Measurements from ENCODE around the gene PDE9A. TPM values are rescaled to one million over a fixed set of nuclear protein-coding genes. Genes with fewer than 3 reads are reported as not detected.

PDE9A gene
- total RNA-seq, 1 experiment from 2014 or later = 31.9 TPM

DNA sequence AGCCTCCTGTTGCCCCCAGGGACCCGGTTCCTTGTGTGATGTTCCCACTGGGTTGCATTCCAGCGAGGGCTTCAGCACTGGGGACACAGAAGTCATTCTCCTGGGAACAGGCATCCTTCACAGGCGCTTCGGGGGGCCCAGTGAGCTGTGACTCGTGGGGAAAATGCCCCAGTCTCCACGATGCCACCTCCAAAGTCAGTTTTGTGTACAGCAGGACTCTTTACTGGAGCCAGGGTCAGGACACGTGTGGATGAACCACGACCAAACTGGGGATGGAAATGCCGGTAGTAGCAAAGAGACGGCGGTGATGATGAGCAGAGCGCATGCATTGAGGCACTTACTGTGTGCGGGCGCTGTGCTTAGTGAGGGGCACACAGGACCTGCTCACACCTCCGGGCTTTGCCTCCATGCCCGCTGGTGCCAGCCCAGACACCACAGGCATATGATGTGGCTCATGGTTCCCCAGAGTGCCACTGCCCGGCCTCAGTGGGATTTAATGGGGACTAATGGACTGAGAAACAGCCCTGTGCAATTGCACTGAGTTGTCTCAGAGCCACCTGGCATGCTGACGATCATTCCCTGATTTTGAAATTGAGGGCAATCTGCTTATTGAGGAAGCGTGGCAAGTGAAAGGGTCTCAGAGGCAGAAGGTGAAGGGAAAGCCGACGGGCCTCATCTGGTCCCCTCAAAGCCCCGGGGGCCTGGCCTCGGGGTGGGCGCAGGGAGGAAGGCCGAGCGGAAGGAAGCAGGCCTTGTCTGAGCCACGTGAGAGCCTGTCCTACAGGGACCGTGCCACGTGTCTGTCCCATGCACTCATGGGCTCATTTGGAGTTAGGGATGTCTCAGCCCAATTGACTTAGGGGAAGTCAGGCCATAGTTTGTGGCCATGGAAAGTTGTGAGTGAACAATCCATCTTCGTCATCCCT, 91.4 kb downstream of the PDE9A start:
- Histone ChIP-seq H3K9ac (ENCODE audit: extremely low read depth, insufficient read length, low read length) (no peak overlapping the region), H3K23me2 (ENCODE audit: insufficient read length, low read depth, low read length, poor library complexity, severe bottlenecking) (no peaks in the 10 kb centered on the region), H2BK15ac (ENCODE audit: low read depth, low read length) (no peak overlapping the region), H3K27ac (ENCODE audit: insufficient read length, low read depth, low read length) (no peak overlapping the region), H4K8ac (replicated peaks; ENCODE audit: insufficient read length, low read depth, low read length) (no peak overlapping the region), H2BK120ac (ENCODE audit: low read depth, low read length, poor library complexity, severe bottlenecking) (no peak overlapping the region), H3K4me2 (ENCODE audit: insufficient read depth, insufficient read length, low read length) (no peak overlapping the region), H2BK5ac (ENCODE audit: insufficient read length, low read length) (no peak overlapping the region), H2BK20ac (ENCODE audit: low read depth, low read length, poor library complexity, severe bottlenecking) (no peak overlapping the region), H3K18ac (ENCODE audit: insufficient read length, low read depth, low read length) (no peak overlapping the region), H3K4ac (ENCODE audit: low read depth, low read length) (no peak overlapping the region), H3K23ac (ENCODE audit: insufficient read length, low read depth, low read length) (no peak overlapping the region), H3K4me1 (ENCODE audit: insufficient read depth, low read length) (no peaks in the 10 kb centered on the region), H3K9me3 (ENCODE audit: control insufficient read depth, low read depth, low read length) (no peaks in the 10 kb centered on the region), H2BK12ac (ENCODE audit: insufficient read length, low read depth, low read length) (no peak overlapping the region), H3K56ac (ENCODE audit: insufficient read length, low read depth, low read length) (no peak overlapping the region), H2AK5ac (ENCODE audit: insufficient read length, low read length) (no peak overlapping the region), H4K5ac (ENCODE audit: insufficient read length, low read depth, low read length) (no peak overlapping the region), H2AFZ (ENCODE audit: low read length) (no peak overlapping the region), H3T11ph (ENCODE audit: low read length) (no peak overlapping the region), H3K79me1 (ENCODE audit: insufficient read depth, low read depth, low read length, poor library complexity, severe bottlenecking) (no peaks in the 10 kb centered on the region), H4K91ac (ENCODE audit: insufficient read length, low read depth, low read length) (no peak overlapping the region), H3K14ac (ENCODE audit: insufficient read depth, low read length) (no peak overlapping the region), H3K79me2 (ENCODE audit: insufficient read depth, low read length) (no peaks in the 10 kb centered on the region), H3K27me3 (ENCODE audit: insufficient read depth, low read length) (no peaks in the 10 kb centered on the region), H4K20me1 (ENCODE audit: control insufficient read depth, insufficient read depth, insufficient read length) (no peaks in the 10 kb centered on the region)
- no peak overlapping the region for H3K4me3 Mint-ChIP-seq
- H3K27ac Mint-ChIP-seq = no peak overlapping the region
- H3K4me1 Mint-ChIP-seq = peaks cover 2 to 18% of the 10 kb centered on the region in 2 experiments; a peak in 3 of 4 replicates
- no peaks in the 10 kb centered on the region; the same call in 1 of the 2 replicates for H3K27me3 Mint-ChIP-seq (ENCODE audit: low read depth)
- TF ChIP-seq, protein P1, sequence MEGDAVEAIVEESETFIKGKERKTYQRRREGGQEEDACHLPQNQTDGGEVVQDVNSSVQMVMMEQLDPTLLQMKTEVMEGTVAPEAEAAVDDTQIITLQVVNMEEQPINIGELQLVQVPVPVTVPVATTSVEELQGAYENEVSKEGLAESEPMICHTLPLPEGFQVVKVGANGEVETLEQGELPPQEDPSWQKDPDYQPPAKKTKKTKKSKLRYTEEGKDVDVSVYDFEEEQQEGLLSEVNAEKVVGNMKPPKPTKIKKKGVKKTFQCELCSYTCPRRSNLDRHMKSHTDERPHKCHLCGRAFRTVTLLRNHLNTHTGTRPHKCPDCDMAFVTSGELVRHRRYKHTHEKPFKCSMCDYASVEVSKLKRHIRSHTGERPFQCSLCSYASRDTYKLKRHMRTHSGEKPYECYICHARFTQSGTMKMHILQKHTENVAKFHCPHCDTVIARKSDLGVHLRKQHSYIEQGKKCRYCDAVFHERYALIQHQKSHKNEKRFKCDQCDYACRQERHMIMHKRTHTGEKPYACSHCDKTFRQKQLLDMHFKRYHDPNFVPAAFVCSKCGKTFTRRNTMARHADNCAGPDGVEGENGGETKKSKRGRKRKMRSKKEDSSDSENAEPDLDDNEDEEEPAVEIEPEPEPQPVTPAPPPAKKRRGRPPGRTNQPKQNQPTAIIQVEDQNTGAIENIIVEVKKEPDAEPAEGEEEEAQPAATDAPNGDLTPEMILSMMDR (conservative IDR thresholded peaks at IDR 0.05) = no peak
- H3K9me3 Mint-ChIP-seq = no peaks in the 10 kb centered on the region
- peaks cover 5 to 37% (median 21%) of the 10 kb centered on the region in 3 experiments for H3K36me3 Mint-ChIP-seq (ENCODE audit: insufficient read depth in 1 of 3, low read depth in 3 of 3)
- WGBS (ENCODE audit: extremely low coverage, insufficient read length, low lambda C conversion rate) = no CpG with 5 or more reads among the region's 30 CpGs
- DNase-seq = no peak
